ENCODE measurements around the gene HEYL. TPM values are rescaled to one million over a fixed set of nuclear protein-coding genes. Genes with fewer than 3 reads are reported as not detected.
A peak's percentile ranks its signal among the peaks of the same experiment; 100 is the strongest.

The HEYL gene
- total and polyA plus RNA-seq, 9 of the 15 experiments (the other 6 are each of a cell fraction or from before 2014, with no cell fraction given) = 0.13 to 0.89 (median 0.25) TPM

GRCh38 chr1:39639305-39640130 is at the start of gene HEYL (continued):
- no peak for TF ChIP-seq PKNOX1 (IDR thresholded peaks at IDR 0.05)
- no peak for TF ChIP-seq DDX20 (tag; IDR thresholded peaks at IDR 0.05; ENCODE audit: low read depth)
- peak; percentile 54; the same call in 1 of the 2 replicates for TF ChIP-seq HOMEZ (CRISPR knock-in tag; IDR thresholded peaks at IDR 0.05)
- no peak for TF ChIP-seq ZNF143 (CRISPR knock-in tag; IDR thresholded peaks at IDR 0.05)
- TF ChIP-seq HDAC3 (IDR thresholded peaks at IDR 0.05; ENCODE audit: borderline replicate concordance, partially characterized antibody) = no peak
- no peak for TF ChIP-seq RFX5 (IDR thresholded peaks at IDR 0.05; ENCODE audit: low read depth, low read length)
- TF ChIP-seq IRF9 (tag; IDR thresholded peaks at IDR 0.05) = no peak
- TF ChIP-seq DEAF1 (CRISPR knock-in tag; IDR thresholded peaks at IDR 0.05) = no peak
- TF ChIP-seq SMAD1 (IDR thresholded peaks at IDR 0.05; ENCODE audit: low read depth, low read length, partially characterized antibody) = no peak
- peak; percentile 47 to 53 for TF ChIP-seq RAD21 (CRISPR knock-in tag; conservative IDR thresholded peaks at IDR 0.05 in 1 of 2, IDR thresholded peaks at IDR 0.05 in 1 of 2)
- TF ChIP-seq NCOA6 (IDR thresholded peaks at IDR 0.05) = peak; percentile 93
- no peak for TF ChIP-seq ZNF354B (CRISPR knock-in tag; IDR thresholded peaks at IDR 0.05)
- no peak for TF ChIP-seq CBFA2T3 (IDR thresholded peaks at IDR 0.05)
- no peak for TF ChIP-seq LCOR (CRISPR knock-in tag; IDR thresholded peaks at IDR 0.05)
- no peak for TF ChIP-seq ZNF431 (CRISPR knock-in tag; IDR thresholded peaks at IDR 0.05)
- no peak for TF ChIP-seq CBFA2T2 (conservative IDR thresholded peaks at IDR 0.05)
- no peak for TF ChIP-seq ZNF165 (CRISPR knock-in tag; IDR thresholded peaks at IDR 0.05; ENCODE audit: borderline replicate concordance)
- no peak for TF ChIP-seq NFIX (CRISPR knock-in tag; IDR thresholded peaks at IDR 0.05; ENCODE audit: low read depth)

All from K562 (cell line).